Aortic smooth muscle cell (primary cell): Measurements from ENCODE around the gene GSTM2. TPM values are rescaled to one million over a fixed set of nuclear protein-coding genes. Genes with fewer than 3 reads are reported as not detected.

Source experiments
- total RNA-seq: library from RNA; depleted of rRNA; stranded (reverse); fragments of >200 nt; gene quantifications from 2 replicates; pipeline ENCODE4 v1.2.3, GENCODE V29; 2014

The GSTM2 gene
- 10.7 and 20.9 TPM in 2 replicates for total RNA-seq

DNA sequence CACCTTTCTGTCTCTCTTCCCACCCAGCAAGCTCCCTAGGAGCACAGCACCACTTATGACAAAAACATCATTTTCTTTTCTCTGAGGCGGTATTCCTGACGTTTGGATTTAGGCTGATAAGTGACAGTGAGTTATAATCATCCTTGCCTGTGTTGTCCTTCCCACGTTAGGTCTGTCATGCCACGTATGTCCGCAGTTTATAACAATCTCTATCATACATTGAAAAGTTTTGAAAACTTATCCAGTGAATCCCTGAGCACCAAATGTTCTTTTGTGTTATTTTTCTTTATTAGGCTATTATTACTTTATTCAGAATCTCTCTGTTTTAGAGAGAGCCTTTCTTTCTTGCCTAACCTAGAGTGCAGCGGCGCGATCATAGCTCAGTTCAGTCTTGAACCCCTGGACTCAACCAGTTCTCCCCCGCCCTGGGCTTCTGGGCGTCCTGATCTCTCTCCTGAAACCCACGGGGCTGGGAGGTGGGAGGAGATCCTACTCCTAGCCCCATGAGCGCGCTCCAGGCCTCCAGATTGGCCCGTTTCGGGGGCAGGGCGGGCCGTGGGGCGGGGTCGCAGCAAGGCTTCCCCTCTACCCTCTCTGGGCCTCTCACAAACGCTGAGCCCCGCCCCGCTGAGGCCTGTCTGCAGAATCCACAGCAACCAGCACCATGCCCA lies at the start of gene GSTM2:
TSS of gene GSTM2 (plus strand) at position 606 of the 671 bp plus-strand sequence. CDS start at position 665, 59 bp downstream.

DNA sequence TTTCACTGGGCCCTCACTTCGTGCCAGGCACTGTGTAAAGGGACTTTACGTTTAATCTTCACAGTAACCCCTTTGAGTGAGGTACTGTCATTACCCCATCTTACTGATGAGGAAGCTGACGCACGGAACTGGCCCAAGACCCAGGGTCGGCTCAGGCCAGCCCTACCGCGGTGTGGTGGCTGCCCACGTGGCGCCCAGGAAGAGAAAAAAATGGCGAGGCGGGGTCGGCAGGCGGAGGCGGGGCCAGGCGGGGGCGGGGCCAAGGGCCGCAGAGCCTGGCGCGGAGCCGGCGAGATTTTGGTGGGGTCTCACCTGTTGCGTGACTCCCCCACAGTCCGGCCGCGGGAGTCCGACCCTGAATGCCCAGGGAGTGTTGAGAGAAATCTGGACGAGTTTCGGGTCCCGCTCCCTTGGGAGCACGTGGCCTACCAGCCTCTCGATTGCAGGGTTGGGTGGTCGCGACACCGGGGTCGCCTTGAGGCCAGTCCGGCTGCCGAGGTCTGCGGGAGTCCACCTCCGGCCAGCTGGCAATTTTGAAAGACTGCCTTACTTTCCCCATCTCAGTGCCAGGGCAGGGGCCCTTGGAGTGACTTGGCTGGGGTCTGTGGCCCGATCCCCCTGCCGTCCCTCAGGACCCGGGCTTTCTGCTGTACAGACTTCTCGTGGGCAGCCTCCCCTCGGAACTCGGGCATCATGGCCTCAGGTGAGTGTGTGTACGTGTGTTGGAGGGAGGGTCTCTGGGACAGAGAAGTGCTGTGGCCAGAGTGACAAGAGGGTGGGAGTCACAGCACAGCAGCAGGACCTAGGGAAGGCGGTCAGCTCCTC lies 48.1 kb upstream of the GSTM2 start, which contains the start of the genes AMPD2 and GNAT2:
TSS of gene AMPD2 (plus strand) at position 262 of the 825 bp plus-strand sequence. CDS start 1,339 bp downstream, outside the sequence.
TSS of gene GNAT2 (minus strand) at position 41 of the 825 bp plus-strand sequence. CDS start 6,746 bp downstream, outside the sequence.

DNA sequence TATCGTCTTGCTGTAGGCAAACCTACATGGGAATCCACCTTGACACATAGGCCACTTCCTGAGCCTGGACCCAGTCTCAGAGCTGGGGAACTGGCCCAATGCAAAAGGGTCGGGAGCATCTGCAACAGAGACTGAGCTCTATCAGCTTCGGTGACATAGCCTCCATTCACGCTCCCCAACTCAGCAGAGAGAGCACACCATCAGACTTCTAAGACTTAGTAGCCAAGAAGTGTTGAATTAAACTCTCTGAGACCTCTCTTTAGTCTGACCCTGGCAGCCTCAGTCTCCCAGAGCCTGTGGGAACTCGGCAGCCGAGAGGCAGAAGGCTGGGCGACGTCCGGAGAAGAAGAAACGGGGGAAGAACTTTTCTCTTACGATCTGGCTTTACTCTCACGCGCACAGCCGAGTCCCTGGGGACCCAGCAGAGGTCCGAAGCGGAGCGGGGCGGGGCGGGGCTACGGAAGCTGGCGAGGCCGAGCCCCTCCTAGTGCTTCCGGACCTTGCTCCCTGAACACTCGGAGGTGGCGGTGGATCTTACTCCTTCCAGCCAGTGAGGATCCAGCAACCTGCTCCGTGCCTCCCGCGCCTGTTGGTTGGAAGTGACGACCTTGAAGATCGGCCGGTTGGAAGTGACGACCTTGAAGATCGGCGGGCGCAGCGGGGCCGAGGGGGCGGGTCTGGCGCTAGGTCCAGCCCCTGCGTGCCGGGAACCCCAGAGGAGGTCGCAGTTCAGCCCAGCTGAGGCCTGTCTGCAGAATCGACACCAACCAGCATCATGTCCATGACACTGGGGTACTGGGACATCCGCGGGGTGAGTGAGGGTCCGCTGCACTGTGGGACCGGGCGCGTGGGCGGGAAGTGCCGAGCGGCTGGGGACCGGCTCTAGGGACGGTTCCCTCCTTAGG lies 12.0 kb upstream of the GSTM2 start, which contains the start of gene GSTM4:
TSS of gene GSTM4 (plus strand) at position 485 of the 905 bp plus-strand sequence. CDS start at position 776, 291 bp downstream.

DNA sequence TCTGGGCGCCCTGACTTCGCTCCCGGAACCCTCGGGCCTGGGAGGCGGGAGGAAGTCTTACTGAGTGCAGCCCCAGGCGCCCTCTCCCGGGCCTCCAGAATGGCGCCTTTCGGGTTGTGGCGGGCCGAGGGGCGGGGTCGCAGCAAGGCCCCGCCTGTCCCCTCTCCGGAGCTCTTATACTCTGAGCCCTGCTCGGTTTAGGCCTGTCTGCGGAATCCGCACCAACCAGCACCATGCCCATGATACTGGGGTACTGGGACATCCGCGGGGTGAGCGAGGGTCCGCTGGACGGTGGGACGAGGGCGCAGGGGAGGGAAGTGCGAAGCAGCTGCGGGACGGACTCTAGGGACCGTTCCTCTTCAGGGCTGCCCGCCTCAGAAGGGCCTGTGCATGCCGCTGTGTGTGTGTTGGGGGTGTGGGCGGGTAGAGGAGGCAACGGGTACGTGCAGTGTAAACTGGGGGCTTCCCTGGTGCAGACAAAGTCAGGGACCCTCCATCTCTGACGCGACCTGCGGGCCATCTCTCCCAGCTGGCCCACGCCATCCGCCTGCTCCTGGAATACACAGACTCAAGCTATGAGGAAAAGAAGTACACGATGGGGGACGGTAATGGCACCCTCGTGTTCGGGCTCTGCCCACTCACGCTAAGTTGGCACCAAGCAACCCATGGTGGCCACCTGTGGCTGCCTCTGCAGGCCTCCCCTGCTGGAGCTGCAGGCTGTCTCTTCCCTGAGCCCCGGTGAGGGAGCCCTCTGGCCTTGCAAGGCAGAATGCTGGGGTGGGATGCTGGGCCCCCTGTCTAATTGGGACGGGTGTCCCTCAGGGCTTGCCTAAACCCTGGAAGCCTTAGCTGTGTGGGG lies 20.0 kb downstream of the GSTM2 start, which contains the start of gene GSTM1:
TSS of gene GSTM1 (plus strand) at position 177 of the 859 bp plus-strand sequence. CDS start at position 234, 57 bp downstream.

DNA sequence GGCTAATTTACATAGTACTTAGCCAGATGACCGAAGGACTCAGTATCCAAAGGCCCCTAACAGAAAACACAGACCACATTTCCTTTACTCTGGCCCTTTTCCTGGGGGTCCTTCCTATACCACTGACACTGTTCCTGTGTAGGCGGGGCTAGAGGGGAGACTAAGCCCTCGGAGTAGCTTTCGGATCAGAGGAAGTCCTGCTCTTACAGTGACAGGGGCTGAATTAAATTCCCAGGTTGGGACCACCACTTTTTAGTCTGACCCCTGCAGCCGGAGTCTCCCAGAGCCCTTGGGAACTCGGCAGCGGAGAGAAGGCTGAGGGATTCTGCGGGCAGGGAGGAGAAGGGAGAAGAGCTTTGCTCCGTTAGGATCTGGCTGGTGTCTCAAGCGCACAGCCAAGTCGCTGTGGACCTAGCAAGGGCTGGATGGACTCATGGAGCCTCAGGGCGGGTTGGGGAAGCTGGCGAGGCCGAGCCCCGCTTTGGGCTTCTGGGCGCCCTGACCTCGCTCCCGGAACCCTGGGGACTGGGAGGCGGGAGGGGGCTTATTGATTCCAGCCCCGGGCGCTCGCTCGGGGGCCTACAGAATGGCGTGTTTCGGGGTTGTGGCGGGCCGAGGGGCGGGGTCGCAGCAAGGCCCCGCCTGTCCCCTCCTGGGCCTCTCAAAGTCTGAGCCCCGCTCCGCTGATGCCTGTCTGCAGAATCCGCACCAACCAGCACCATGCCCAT lies 43.9 kb downstream of the GSTM2 start, which contains the start of gene GSTM5:
TSS of gene GSTM5 (plus strand) at position 659 of the 728 bp plus-strand sequence. CDS start at position 721, 62 bp downstream.

Other genes starting within 250 kb of the GSTM2 start
- gene PSMA5, start 241.6 kb upstream of the GSTM2 start, total RNA-seq, result 46.1 and 47.2 TPM in 2 replicates
- gene SYPL2, start 201.5 kb upstream of the GSTM2 start, total RNA-seq, result 0.13 and 0.62 TPM in 2 replicates
- 1.3 and 1.8 TPM in 2 replicates for gene ATXN7L2, start 184.2 kb upstream of the GSTM2 start, total RNA-seq
- gene CYB561D1, start 174.0 kb upstream of the GSTM2 start, total RNA-seq, result 4.8 and 5.7 TPM in 2 replicates
- 0.81 and 2.2 TPM in 2 replicates for gene AMIGO1, start 158.3 kb upstream of the GSTM2 start, total RNA-seq
- gene GPR61, start 128.2 kb upstream of the GSTM2 start, total RNA-seq, result 0.13 and 0.37 TPM in 2 replicates
- 15.1 and 17.3 TPM in 2 replicates for gene GNAI3, start 119.4 kb upstream of the GSTM2 start, total RNA-seq
- 0.19 and 0.40 TPM in 2 replicates for gene GNAT2, start 48.4 kb upstream of the GSTM2 start, total RNA-seq
- 73.3 and 85.6 TPM in 2 replicates for gene AMPD2, start 48.2 kb upstream of the GSTM2 start, total RNA-seq
- gene GSTM4, start 12.0 kb upstream of the GSTM2 start, total RNA-seq, result 12.8 and 18.8 TPM in 2 replicates
- 11.4 TPM in 1 of 2 replicates, not detected in the other for gene GSTM1, start 19.8 kb downstream of the GSTM2 start, total RNA-seq
- gene GSTM5, start 44.2 kb downstream of the GSTM2 start, total RNA-seq, result 0.92 and 2.0 TPM in 2 replicates
- 21.3 and 57.2 TPM in 2 replicates for gene GSTM3, start 73.0 kb downstream of the GSTM2 start, total RNA-seq
- gene EPS8L3, start 95.9 kb downstream of the GSTM2 start, total RNA-seq, result not detected in 2 replicates
- 59.9 and 73.9 TPM in 2 replicates for gene CSF1, start 242.8 kb downstream of the GSTM2 start, total RNA-seq